HFFc6 (cell line): ENCODE measurements around the gene COLGALT1. TPM values are rescaled to one million over a fixed set of nuclear protein-coding genes. Genes with fewer than 3 reads are reported as not detected.

ENCODE experiments used
- DNase-seq: peaks from one replicate; pipeline ENCODE4 v3.0.0-alpha.2; 2018
- H3K27ac Mint-ChIP-seq: 2 replicates; pipeline ENCODE4 v1.8.0; 2020; ENCODE audit warnings: mild to moderate bottlenecking, mixed read lengths
- H3K27me3 Mint-ChIP-seq: 2 replicates; pipeline ENCODE4 v1.8.0; 2021; ENCODE audit warnings: mild to moderate bottlenecking, moderate library complexity, mixed read lengths; ENCODE audit not compliant: insufficient read depth
- H3K36me3 Mint-ChIP-seq: 2 replicates; pipeline ENCODE4 v1.8.0; 2021; ENCODE audit warnings: low read depth, mixed read lengths
- H3K4me1 Mint-ChIP-seq: 2 replicates; pipeline ENCODE4 v1.8.0; 2020; ENCODE audit warnings: low read depth, mixed read lengths
- H3K4me3 Mint-ChIP-seq: 2 replicates; pipeline ENCODE4 v1.8.0; 2020; ENCODE audit warnings: mild to moderate bottlenecking, moderate library complexity, mixed read lengths
- H3K9me3 Mint-ChIP-seq: 2 replicates; pipeline ENCODE4 v1.8.0; 2020; ENCODE audit warnings: mild to moderate bottlenecking, mixed read lengths
- CTCF ChIP-seq: fragments of 200-600 bp; sonication (generic); IDR thresholded peaks from 2 replicates; pipeline ENCODE4 v1.5.0; 2021; ENCODE audit warnings: antibody characterized with exemption, mild to moderate bottlenecking
- total RNA-seq, 6 experiments: library from RNA; stranded (reverse); fragmentation: NEBNext Ultra II Directional; extraction: Animal tissue kit (Norgen Biotek cat#: 25700); gene quantifications; 2 replicates in 1 of 6; 3 replicates in 5 of 6; pipeline ENCODE4 v1.2.3, GENCODE V29; 2021

Gene COLGALT1
- total RNA-seq, 6 experiments from 2014 or later, result 102 to 115 (median 106) TPM

DNA sequence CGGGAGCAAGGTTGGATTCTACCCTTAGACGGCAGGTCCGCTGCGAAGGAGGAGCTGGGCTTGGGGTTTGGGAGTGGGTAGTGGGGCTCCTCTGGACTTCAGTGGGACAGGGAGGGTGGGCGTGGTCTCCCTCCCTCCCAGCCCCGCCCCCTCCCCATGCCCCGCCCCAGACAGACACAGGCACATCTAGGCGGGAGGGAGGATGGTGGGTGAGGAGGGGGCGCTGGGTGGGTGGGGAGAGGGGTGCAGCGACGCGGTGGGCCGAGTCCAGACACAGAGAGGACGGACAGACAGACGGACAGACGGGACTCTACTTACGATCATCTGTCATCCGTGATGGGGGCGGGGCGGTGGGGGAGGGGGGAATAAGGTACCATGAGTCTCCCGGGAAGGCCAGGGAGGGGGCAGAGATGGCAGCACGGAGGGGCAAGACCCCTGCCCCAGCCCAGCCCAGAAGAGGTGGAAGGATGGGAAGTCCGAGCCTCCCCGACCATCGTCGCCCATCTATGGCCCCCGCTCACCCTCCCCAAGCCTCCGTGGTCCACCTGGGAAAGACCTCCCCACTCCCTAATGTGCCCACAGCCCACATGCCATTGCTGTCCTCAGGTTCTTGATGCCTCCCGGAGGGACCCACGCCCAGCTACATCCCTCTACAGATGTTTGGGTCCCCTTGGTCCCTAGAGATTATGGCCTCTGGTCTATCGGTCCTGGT lies 67.9 kb downstream of the COLGALT1 start:
- H3K27me3 Mint-ChIP-seq, result peaks cover 9% of the 10 kb centered on the region
- no peaks in the 10 kb centered on the region for H3K4me1 Mint-ChIP-seq
- no peak overlapping the region for H3K4me3 Mint-ChIP-seq
- no peak for TF ChIP-seq CTCF
- H3K9me3 Mint-ChIP-seq, result peaks cover 6% of the 10 kb centered on the region
- 0 out of 2 replicates have a peak, but pooled peaks cover 3% of the 10 kb centered on the region for H3K36me3 Mint-ChIP-seq
- no peak for DNase-seq
- no peak overlapping the region for H3K27ac Mint-ChIP-seq

DNA sequence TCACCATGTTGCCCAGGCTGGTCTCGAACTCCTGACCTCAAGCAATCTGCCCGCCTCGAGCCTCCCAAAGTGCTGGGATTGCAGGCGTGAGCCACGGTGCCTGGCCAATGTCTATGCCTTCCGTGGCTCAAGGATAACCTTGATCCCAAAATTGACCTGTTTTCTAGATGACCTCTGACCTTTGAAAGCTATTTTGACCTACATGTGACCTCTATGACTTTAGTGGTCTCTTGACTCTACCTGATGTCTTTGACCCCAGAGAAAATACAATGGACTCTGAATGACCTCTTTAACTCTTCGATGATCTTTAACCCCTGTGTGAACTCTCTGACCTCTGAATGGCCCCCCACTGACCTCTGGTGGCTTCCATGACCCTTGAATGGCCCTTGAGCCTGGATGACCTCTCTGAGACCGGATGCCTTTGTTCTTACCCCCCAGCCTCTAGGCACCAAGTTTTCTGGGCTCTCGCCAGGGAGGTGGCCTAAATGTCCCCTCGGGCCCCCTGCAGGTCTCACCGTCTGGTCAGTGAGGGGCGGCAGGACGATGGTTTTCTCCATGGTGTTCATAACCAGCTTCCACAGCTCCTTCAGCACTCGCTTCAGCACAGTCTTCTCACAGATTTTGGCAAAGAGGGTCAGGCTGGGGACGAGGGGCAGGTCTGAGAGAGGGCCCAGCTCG lies 69.0 kb downstream of the COLGALT1 start:
- no peak for DNase-seq
- Mint-ChIP-seq H3K27ac (no peak overlapping the region), H3K36me3 (0 out of 2 replicates have a peak, but pooled peaks cover 3% of the 10 kb centered on the region), H3K4me3 (no peak overlapping the region), H3K9me3 (peaks cover 6% of the 10 kb centered on the region), H3K4me1 (no peaks in the 10 kb centered on the region), H3K27me3 (peaks cover 9% of the 10 kb centered on the region)
- TF ChIP-seq CTCF, result no peak

- DNase-seq, result no peak
- Mint-ChIP-seq H3K36me3 (0 out of 2 replicates have a peak, but pooled peaks cover 3% of the 10 kb centered on the region), H3K4me3 (no peak overlapping the region), H3K27ac (no peak overlapping the region), H3K9me3 (peaks cover 6% of the 10 kb centered on the region), H3K4me1 (no peaks in the 10 kb centered on the region), H3K27me3 (peaks cover 9% of the 10 kb centered on the region)
- no peak for TF ChIP-seq CTCF
These were observed 69.6 kb downstream of the COLGALT1 start for GRCh38 chr19:17625043-17625442.

DNA sequence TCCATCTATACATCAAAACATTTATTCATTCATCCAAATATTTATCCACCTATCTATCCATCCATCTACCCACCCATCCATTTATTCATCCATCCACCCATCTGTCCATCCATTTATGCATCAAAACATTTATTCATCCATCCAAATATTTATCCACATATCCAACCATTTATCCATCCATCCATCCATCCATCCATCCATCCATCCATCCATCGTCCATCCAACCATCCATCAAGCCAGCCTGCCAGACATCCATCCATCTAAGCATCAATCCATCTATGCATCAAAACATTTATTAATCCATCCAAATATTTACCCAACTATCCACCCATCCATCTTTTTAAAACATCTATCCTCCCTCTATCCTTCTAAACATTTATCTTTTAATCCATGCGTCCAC lies 70.5 kb downstream of the COLGALT1 start:
- no peak for TF ChIP-seq CTCF
- H3K27ac Mint-ChIP-seq, result no peak overlapping the region
- peaks cover 10% of the 10 kb centered on the region for H3K27me3 Mint-ChIP-seq
- H3K36me3 Mint-ChIP-seq, result 0 out of 2 replicates have a peak, but pooled peaks cover 3% of the 10 kb centered on the region
- DNase-seq, result no peak
- peaks cover 6% of the 10 kb centered on the region for H3K9me3 Mint-ChIP-seq
- H3K4me1 Mint-ChIP-seq, result no peaks in the 10 kb centered on the region
- H3K4me3 Mint-ChIP-seq, result no peak overlapping the region

DNA sequence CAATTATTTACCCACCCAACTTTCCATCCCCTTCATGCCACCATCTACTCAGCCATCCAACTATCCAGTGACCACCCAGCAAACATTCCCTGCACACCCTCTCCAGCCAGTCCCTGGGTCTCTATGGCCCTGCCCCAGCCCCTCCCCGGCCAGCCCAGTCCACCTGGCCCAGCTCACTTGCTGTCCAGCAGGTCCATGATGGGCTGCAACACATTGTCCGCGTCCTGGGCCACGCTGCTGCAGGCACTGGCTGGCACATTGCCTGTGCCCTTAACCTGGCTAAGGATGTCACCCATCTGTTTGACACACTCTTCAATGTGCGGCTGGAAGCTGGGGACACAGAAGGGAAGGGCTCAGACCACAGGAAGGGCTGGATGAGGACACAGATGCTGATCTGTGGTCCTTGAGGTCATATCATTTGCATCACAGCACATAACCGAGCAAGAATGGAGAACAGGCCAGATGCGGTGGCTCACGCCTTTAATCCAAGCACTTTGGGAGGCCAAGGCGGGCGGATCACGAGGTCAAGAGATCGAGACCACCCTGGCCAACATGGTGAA lies 71.1 kb downstream of the COLGALT1 start:
- Mint-ChIP-seq H3K4me1 (no peaks in the 10 kb centered on the region), H3K27me3 (peaks cover 9% of the 10 kb centered on the region), H3K9me3 (peaks cover 5% of the 10 kb centered on the region), H3K36me3 (0 out of 2 replicates have a peak, but pooled peaks cover 3% of the 10 kb centered on the region), H3K4me3 (no peak overlapping the region), H3K27ac (no peak overlapping the region)
- no peak for TF ChIP-seq CTCF
- no peak for DNase-seq
